ENCODE data around the gene ITIH4. TPM values are rescaled to one million over a fixed set of nuclear protein-coding genes. Genes with fewer than 3 reads are reported as not detected.

Gene ITIH4
- total RNA-seq, 3 donors from 2014 or later: 1.9 to 6.0 (median 4.3) TPM

DNA sequence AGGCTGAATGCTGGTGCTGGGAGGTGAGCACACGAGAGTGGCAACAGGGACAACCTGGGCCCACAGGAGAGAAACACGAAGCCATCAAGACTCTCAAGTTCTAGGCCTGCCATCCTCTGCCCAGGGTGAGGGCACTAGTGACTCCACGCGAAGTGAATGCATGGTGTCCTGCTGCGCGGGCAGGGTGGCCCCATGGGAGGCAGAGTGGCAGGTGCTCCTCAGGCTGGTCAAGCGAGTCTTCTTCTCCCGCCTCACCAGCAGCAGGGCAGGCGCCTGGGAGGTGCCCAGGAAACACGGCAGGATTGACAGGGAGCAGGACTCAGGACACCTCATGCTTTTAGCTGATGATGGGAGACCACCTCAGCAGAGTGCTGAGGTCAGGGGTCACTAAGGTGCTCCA, 40.0 kb upstream of the ITIH4 start:
- ATAC-seq (no peak), DNase-seq (no peak)
- no peaks in the 10 kb centered on the region for H3K36me3 ChIP-seq (ENCODE audit: low read depth)
- TF ChIP-seq, protein P1, sequence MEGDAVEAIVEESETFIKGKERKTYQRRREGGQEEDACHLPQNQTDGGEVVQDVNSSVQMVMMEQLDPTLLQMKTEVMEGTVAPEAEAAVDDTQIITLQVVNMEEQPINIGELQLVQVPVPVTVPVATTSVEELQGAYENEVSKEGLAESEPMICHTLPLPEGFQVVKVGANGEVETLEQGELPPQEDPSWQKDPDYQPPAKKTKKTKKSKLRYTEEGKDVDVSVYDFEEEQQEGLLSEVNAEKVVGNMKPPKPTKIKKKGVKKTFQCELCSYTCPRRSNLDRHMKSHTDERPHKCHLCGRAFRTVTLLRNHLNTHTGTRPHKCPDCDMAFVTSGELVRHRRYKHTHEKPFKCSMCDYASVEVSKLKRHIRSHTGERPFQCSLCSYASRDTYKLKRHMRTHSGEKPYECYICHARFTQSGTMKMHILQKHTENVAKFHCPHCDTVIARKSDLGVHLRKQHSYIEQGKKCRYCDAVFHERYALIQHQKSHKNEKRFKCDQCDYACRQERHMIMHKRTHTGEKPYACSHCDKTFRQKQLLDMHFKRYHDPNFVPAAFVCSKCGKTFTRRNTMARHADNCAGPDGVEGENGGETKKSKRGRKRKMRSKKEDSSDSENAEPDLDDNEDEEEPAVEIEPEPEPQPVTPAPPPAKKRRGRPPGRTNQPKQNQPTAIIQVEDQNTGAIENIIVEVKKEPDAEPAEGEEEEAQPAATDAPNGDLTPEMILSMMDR (IDR thresholded peaks at IDR 0.05): no peak
- intact Hi-C loops (cut with DNase I, micrococcal nuclease): no loop called here
- H3K4me3 ChIP-seq: no peak overlapping the region
- H3K9me3 ChIP-seq: no peaks in the 10 kb centered on the region
- H3K4me1 ChIP-seq (ENCODE audit: low read depth): peaks cover 8% of the 10 kb centered on the region

GRCh38 chr3:52866427-52866826, 36.0 kb upstream of the ITIH4 start:
- intact Hi-C loops (cut with DNase I, micrococcal nuclease): no loop called here
- Histone ChIP-seq H3K36me3 (ENCODE audit: low read depth) (no peaks in the 10 kb centered on the region), H3K4me3 (no peak overlapping the region), H3K9me3 (no peaks in the 10 kb centered on the region), H3K4me1 (ENCODE audit: low read depth) (no peaks in the 10 kb centered on the region)
- DNase-seq (no peak), ATAC-seq (no peak)
- TF ChIP-seq, protein P1 (IDR thresholded peaks at IDR 0.05): no peak

- ATAC-seq (no peak), DNase-seq (no peak)
- no peaks in the 10 kb centered on the region for H3K9me3 ChIP-seq
- H3K4me1 ChIP-seq (ENCODE audit: low read depth): no peaks in the 10 kb centered on the region
- TF ChIP-seq, protein P1 (IDR thresholded peaks at IDR 0.05): no peak
- no peak overlapping the region for H3K4me3 ChIP-seq
- H3K36me3 ChIP-seq (ENCODE audit: low read depth): no peaks in the 10 kb centered on the region
- intact Hi-C loops (cut with DNase I, micrococcal nuclease): no loop called here
Measured at GRCh38 chr3:52865994-52866393, 35.5 kb upstream of the ITIH4 start.

- Histone ChIP-seq H3K36me3 (ENCODE audit: low read depth) (no peaks in the 10 kb centered on the region), H3K4me1 (ENCODE audit: low read depth) (no peaks in the 10 kb centered on the region), H3K9me3 (no peaks in the 10 kb centered on the region), H3K4me3 (no peak overlapping the region)
- TF ChIP-seq, protein P1 (IDR thresholded peaks at IDR 0.05): no peak
- DNase-seq: no peak
- no peak for ATAC-seq
- intact Hi-C loops (cut with DNase I, micrococcal nuclease): no loop called here
Measured at GRCh38 chr3:52860424-52860768, 29.9 kb upstream of the ITIH4 start.

DNA sequence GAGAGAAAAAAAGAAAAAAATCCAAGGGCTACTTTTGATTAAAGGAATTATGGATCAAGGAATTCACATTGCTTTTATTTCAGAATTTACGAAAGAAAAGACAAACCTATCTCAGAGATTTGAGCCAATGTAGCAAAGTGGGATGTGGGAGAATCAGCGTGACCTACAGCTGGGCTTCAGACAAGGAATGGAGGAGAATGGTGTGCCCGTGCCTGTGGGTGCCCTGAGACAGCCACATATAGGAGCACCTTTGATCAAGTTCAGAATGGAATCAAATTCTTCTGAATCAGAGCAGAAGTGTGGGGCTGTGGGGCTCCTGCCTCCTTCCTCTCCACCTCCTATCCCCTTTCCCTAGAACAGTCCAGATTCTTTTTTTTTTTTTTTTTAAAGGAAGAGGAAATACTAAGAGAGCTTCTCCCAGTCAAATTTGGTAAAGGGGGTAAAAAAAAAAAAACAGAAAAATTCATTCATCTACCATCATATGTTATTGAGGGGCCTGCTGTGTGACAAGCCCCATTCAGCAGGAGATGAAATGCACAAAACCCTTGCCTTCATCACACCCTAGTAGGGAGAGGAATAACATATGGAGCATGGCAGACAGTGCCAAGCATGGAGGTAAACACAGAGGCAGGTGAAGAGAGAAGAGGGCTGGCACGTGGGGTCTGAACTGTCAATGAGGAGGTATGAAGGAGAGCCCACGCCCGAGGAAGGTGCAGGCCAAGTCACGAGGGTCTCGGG, 29.4 kb upstream of the ITIH4 start:
- Histone ChIP-seq H3K4me3 (no peak overlapping the region), H3K4me1 (ENCODE audit: low read depth) (no peaks in the 10 kb centered on the region), H3K9me3 (no peaks in the 10 kb centered on the region), H3K36me3 (ENCODE audit: low read depth) (no peaks in the 10 kb centered on the region)
- TF ChIP-seq, protein P1 (IDR thresholded peaks at IDR 0.05): no peak
- no peak for ATAC-seq
- DNase-seq: no peak
- intact Hi-C loops (cut with DNase I, micrococcal nuclease): no loop called here

GRCh38 chr3:52857864-52858263, 27.4 kb upstream of the ITIH4 start:
- H3K4me1 ChIP-seq (ENCODE audit: low read depth): no peaks in the 10 kb centered on the region
- no peak for ATAC-seq
- H3K9me3 ChIP-seq: no peaks in the 10 kb centered on the region
- no peak for DNase-seq
- H3K36me3 ChIP-seq (ENCODE audit: low read depth): no peaks in the 10 kb centered on the region
- TF ChIP-seq, protein P1 (IDR thresholded peaks at IDR 0.05): no peak
- H3K4me3 ChIP-seq: no peak overlapping the region
- intact Hi-C loops (cut with DNase I, micrococcal nuclease): no loop called here

Data from mucosa of descending colon (tissue), 3 donors.